GM12878 (cell line): ENCODE results near the gene GHRH.

Source experiments
- CREB1 ChIP-seq: IDR thresholded peaks from 2 replicates; pipeline ENCODE4 v1.6.1; 2012; ENCODE audit warnings: low read depth, mild to moderate bottlenecking, inconsistent platforms
- CTCF ChIP-seq, 3 experiments: IDR thresholded peaks in 2 of 3; conservative IDR thresholded peaks in 1 of 3; 2 replicates each; pipeline ENCODE4 v1.5.1; 2011; ENCODE audit warnings: low read depth in 3 of 3, low read length in 3 of 3, mild to moderate bottlenecking in 3 of 3, control low read depth in 2 of 3, moderate library complexity in 2 of 3, inconsistent platforms in 1 of 3, mixed read lengths in 1 of 3; ENCODE audit not compliant: control insufficient read depth in 2 of 3, insufficient read depth in 1 of 3; ENCODE audit errors: extremely low read depth in 1 of 3
- HDGF ChIP-seq: fragments of 450-650 bp; IDR thresholded peaks from 2 replicates; pipeline ENCODE4 v1.6.1; 2016; ENCODE audit warnings: antibody characterized with exemption
- NRF1 ChIP-seq: conservative IDR thresholded peaks from 2 replicates; pipeline ENCODE4 v1.6.1; 2011; ENCODE audit warnings: mild to moderate bottlenecking, low read depth, low read length, improper control_type of control experiment
- POLR2A ChIP-seq: IDR thresholded peaks from 2 replicates; pipeline ENCODE4 v1.6.1; 2011; ENCODE audit warnings: low read depth, mild to moderate bottlenecking, low read length
- SPI1 ChIP-seq: IDR thresholded peaks from 2 replicates; pipeline ENCODE4 v1.6.1; 2011; ENCODE audit warnings: low read depth, mild to moderate bottlenecking, low read length, moderate library complexity, borderline replicate concordance; ENCODE audit not compliant: insufficient read depth
- STAT3 ChIP-seq: IDR thresholded peaks from 2 replicates; pipeline ENCODE4 v1.6.1; 2011; ENCODE audit warnings: low read depth, low read length, improper control_type of control experiment
- ZNF24 ChIP-seq: fragments of 450-650 bp; IDR thresholded peaks from 2 replicates; pipeline ENCODE4 v1.6.1; 2017; ENCODE audit warnings: antibody characterized with exemption, mild to moderate bottlenecking
- TF ChIP-seq, protein P1 (sequence below): IDR thresholded peaks from 2 replicates; pipeline ENCODE4 v1.6.1; 2012; ENCODE audit warnings: low read depth, low read length, improper control_type of control experiment

- TF ChIP-seq, protein P1, sequence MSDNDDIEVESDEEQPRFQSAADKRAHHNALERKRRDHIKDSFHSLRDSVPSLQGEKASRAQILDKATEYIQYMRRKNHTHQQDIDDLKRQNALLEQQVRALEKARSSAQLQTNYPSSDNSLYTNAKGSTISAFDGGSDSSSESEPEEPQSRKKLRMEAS = no peak
- TF ChIP-seq POLR2A (no peak), CREB1 (no peak), CTCF (IDR thresholded peaks at IDR 0.05 in 2 of 3, conservative IDR thresholded peaks at IDR 0.05 in 1 of 3; ENCODE audit: control insufficient read depth in 2 of 3, extremely low read depth in 1 of 3, insufficient read depth in 1 of 3, low read depth in 3 of 3, low read length in 3 of 3) (no peak), STAT3 (no peak), HDGF (no peak), ZNF24 (no peak), NRF1 (no peak), SPI1 (no peak)
Measured at GRCh38 chr20:37263686-37264085, 2.1 kb upstream of the GHRH start.
